ENCODE data around the gene GFM2.
A peak's percentile ranks its signal among the peaks of the same experiment; 100 is the strongest.
"Not testable (repeated sequence)": the region's sequence is repeated elsewhere in the genome, so short reads cannot be mapped to it uniquely, and the experiment has no call there.

The GFM2 gene

DNA sequence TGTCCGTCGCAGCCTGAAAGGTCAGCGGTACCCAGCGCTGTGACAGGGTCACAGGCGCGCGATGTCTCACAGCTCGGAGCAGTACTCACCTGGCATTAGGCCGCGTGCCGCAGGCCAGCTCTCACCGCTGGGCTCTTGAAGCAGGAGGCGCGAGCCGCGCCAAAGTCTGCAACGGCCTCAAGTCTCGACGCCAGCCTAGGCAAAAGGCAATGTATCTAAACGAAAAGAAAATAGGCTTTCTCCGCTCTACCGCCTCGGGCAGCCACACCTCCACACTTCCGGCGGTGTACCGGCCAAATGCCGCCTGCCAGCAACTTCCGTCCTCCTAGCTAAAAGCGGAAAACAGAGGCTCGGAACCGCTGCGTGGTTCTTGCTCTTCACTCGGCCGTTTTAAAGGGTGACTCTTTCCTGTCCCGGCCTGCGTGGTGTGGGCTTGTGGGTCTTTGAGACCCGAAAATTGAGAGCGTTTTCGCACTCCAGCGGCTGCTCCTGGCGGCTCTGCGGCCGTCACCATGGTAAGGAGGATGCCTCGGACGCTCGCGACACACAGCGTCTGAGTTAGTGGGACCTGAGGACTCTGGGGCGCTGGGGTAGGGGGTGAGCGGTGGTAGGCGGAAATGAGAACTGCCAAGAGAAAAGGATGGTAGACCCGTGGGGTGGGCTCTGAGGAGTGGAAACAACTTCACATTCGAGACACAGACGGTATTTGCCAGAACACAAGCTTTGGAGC is at the start of gene GFM2, which contains the start of gene NSA2:
TSS of gene GFM2 (minus strand) at position 269 of the 730 bp plus-strand sequence. CDS start 3,375 bp downstream, outside the sequence.
TSS of gene NSA2 (plus strand) at position 401 of the 730 bp plus-strand sequence. CDS start at position 513, 112 bp downstream.
- peak; percentile 90 for DNase-seq (ENCODE audit: low spot score)

DNA sequence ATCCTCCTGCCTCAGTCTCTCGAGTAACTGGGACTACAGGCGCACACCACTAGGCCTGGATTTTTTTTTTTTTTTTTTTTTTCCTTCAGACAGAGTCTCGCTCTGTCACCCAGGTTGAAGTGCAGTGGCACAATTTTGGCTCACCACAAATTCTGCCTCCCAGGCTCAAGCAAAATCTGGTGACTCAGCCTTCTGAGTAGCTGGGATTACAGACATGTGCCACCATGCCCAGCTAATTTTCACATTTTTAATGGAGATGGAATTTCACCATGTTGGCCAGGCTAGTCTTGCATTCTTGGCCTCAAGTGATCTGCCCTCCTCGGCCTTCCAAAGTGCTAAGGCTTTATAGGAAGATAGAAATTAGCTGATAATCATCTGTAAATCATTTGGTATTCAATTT is 44.0 kb upstream of the GFM2 start:
- no peak for DNase-seq (ENCODE audit: low spot score)

DNA sequence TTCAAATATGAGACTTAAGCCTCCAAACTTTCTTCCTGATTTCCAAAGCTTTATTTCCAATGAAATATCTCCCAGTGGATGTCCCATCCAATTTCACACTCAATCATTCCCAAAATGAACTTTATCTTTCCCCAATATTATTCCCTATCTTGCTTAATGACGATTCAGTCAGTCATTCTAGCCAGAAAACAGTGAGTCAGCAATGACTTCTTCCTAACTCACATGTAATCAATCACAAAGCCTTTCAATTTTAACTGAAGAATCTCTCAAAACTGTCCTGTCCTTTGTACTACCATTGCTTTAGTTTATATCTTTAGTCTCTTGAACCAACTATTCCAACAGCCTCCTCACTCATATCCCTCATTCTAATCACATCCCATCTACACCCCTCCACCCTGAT is 35.0 kb upstream of the GFM2 start:
- DNase-seq (ENCODE audit: low spot score) = no peak

DNA sequence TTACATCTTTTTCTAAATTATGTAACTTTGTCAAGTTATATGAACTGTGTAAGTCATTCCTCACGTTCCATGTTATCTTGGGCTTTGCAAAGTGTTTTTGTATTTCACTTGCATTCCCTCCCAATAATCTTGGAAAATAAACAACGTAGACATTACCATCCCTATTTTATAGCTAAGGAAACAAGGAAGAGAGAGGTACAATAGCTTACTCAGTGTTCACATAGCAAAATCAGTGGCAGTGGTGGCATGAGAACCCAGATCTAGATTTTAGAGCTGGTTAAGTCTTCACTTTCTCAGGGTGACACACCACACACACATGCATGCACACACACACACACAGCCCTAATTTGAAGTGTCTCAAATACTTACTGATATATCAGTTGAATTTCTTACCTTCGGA is 34.3 kb upstream of the GFM2 start:
- no peak for DNase-seq (ENCODE audit: low spot score)

DNA sequence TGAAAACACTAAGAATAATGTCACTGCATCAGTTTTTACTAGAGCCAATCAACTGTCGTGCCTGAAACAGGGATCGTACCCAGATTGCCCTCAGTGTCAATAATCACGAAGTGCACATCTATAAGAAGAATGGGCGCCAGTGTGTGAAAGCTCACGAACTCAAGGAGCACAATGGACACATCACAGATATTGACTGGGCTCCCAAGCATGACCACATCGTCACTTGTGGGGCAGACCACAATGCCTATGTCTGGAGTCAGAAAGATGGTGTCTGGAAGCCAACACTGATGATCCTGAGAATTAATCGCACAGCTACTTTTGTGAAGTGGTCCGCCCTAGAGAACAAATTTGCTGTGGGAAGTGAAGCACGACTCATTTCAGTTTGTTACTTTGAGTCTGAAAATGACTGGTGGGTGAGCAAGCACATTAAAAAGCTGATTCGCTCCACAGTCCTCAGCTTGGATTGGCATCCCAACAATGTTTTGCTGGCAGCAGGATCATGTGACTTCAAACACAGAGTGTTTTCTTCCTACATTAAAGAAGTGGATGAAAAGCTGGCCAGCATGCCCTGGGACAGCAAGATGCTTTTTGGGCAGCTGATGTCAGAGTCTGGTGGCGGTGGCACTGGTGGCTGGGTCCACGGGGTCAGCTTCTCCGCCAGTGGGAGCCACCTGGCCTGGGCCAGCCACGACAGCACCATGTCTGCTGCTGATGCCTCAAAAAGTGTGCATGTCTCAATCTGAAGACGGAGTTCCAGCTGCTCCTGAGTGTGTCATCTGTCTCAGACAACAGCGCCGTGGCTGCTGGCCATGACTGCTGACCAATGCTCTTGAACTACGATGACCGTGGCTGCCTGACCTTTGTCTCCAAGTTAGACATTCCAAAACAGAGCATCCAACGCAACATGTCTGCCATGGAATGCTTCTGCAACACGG is 32.3 kb upstream of the GFM2 start:
- DNase-seq (ENCODE audit: low spot score) = no peak

GRCh38 chr5:74791669-74792068 is 24.8 kb upstream of the GFM2 start:
- DNase-seq (ENCODE audit: low spot score) = not testable (repeated sequence)

GRCh38 chr5:74787424-74787823 is 20.5 kb upstream of the GFM2 start:
- no peak for DNase-seq (ENCODE audit: low spot score)

- DNase-seq (ENCODE audit: low spot score) = no peak
Measured at GRCh38 chr5:74786851-74787250, 19.9 kb upstream of the GFM2 start.

DNA sequence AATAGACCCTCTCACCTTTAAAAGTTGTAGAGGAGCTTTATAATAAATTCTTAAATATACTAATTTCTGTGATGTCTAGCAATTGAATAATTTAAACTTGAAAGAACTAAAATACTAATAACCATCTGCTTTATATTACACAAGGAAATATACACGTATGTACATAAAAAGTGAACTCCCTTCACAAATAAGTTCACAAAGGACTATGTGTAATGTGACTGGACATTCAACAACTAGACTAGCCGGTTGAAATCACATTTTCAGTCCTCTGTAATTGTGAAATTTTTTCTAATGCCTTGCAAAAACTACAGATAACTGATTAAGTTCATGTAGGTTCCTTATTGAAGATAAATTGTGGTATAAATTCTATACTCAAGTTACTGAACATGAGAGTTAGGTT is 11.7 kb upstream of the GFM2 start:
- DNase-seq (ENCODE audit: low spot score) = no peak

DNA sequence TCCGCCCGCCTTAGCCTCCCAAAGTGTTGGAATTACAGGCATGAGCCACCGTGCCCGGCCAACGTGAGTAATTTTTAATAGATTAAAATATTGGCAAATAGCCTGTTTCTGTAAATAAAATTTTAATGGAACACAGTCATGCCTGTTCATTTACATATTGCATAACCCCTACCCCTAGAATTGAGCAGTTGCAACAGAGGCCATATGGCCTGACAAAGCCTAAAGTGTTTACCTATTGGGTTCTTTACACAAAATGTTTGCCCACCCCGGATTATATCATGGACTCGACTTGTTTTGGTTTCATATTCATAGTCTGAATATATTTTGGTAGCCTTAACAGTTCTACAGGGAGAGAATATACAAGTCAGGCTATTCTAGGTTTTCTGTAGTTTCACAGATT is 5.4 kb upstream of the GFM2 start:
- no peak for DNase-seq (ENCODE audit: low spot score)

- peak; percentile 50 for DNase-seq (ENCODE audit: low spot score)
Measured at GRCh38 chr5:74767579-74767913, 629 bp upstream of the GFM2 start.

GRCh38 chr5:74766418-74766848 is 484 bp downstream of the GFM2 start:
- DNase-seq (ENCODE audit: low spot score) = peak; percentile 74

GRCh38 chr5:74765929-74766328 is 988 bp downstream of the GFM2 start:
- DNase-seq (ENCODE audit: low spot score) = no peak

- DNase-seq (ENCODE audit: low spot score) = no peak
Measured at GRCh38 chr5:74765201-74765600, 1.7 kb downstream of the GFM2 start.

DNA sequence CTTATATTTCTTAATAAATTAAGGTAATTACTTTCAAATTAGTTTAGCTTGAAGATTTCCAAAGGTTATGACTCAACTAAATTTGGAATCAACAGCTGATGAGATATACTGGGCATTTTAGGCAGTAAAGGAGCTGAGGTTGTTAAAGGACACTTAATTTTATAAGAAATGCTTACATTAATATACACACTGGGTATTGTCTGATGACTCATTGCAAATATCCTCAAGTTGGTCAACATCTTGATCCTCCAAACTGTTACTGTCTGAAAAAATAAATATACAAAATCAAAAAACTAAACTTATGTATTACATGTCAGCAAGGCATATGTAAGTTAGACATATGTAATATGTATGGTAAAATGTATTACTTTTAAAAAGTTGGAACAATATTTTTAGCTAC is 3.4 kb downstream of the GFM2 start:
- DNase-seq (ENCODE audit: low spot score) = no peak

DNA sequence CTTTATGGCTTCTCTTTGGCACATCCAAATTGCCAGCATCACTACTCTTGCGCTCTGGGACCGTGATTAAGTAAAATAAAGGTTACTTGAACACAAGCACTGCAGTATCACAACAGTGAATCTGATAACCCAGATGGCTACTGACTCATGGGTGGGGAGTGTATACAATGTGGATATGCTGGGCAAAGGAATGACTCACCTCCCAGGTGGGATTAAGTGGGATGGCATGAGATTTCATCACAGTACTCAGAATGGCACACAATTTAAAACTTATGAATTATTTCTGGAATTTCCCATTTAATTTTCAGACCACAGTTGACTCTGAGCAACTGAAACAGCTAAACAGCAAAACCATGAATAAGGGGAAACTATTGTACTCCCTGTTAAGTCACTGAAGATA is 4.3 kb downstream of the GFM2 start:
- DNase-seq (ENCODE audit: low spot score) = peak; percentile 17

DNA sequence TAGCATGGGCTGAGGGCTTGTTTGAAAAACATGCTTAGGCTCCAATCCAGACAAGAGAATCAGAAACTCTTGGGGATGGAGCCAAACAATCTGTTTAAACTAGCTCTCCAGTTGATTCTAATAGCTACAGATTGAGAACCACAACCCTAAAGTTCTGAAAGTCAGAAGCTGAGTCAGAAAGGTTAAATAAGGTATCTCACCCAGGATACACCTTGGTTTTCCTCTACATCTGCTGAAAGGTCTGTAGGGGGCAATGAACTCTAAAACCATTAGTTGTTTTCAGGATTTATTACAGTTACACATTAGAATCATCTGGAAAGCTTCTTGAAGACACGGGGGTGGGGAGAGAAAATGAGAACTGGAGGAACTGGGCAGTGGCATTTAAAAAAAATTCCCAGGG is 5.7 kb downstream of the GFM2 start:
- DNase-seq (ENCODE audit: low spot score) = no peak

- not testable (repeated sequence) for DNase-seq (ENCODE audit: low spot score)
Measured at GRCh38 chr5:74748742-74749141, 18.2 kb downstream of the GFM2 start.

GRCh38 chr5:74738406-74738805 is 28.5 kb downstream of the GFM2 start:
- no peak for DNase-seq (ENCODE audit: low spot score)

- DNase-seq (ENCODE audit: low spot score) = no peak
Measured at GRCh38 chr5:74736759-74737158, 30.2 kb downstream of the GFM2 start.

DNA sequence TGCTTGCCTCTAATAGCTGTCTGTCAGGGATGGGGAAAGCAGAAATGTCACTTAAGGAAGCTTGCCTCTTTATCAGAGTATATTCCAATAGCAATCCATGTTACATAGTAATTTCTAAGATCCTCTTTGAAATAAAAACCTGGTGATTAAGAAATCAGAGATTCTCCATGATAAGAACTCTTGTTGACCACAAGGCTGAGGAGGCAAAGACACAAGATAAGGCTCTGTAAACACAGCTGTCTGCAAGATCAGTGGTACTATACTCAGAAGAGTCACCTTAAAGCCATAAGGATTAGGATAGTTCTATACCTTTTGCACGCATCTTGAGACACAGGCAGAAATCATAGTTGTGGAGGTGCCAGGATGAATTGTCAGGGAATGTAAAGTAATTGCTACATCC is 41.6 kb downstream of the GFM2 start:
- no peak for DNase-seq (ENCODE audit: low spot score)

DNA sequence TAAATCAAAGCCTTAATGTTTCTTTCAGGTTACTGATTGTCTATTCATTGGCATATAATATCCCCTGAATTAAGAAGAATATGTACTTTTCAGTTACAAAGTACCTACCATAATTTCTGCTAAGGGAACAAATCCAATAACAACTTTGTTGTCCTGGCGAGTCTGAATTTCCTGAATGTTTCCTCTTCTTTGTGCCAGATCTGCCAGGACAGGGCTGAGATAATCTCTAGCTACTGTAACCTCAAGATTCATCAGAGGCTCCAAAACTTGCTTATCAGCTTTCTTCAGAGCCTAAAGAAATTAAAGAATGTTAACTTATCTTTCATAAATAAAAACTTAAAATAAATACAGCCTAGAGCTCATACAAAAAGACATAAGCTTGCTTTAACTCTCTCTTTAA is 44.6 kb downstream of the GFM2 start:
- DNase-seq (ENCODE audit: low spot score) = no peak

- DNase-seq (ENCODE audit: low spot score) = no peak
Measured at GRCh38 chr5:74717596-74717995, 49.3 kb downstream of the GFM2 start.
